Ishikawa (cell line): ENCODE results near the gene ZSCAN16.

Experiments
- CEBPB ChIP-seq: IDR thresholded peaks from 2 replicates; pipeline ENCODE4 v1.6.1; 2012
- CREB1 ChIP-seq: IDR thresholded peaks from 2 replicates; pipeline ENCODE4 v1.6.1; 2012; ENCODE audit warnings: low read depth
- EGR1 ChIP-seq: IDR thresholded peaks from 2 replicates; pipeline ENCODE4 v1.6.1; 2012
- EP300 ChIP-seq: IDR thresholded peaks from 2 replicates; pipeline ENCODE4 v1.6.1; 2012; ENCODE audit warnings: borderline replicate concordance
- FOXM1 ChIP-seq: IDR thresholded peaks from 2 replicates; pipeline ENCODE4 v1.6.1; 2012; ENCODE audit warnings: low read depth, borderline replicate concordance
- MAX ChIP-seq: IDR thresholded peaks from 2 replicates; pipeline ENCODE4 v1.6.1; 2012
- NFIC ChIP-seq: IDR thresholded peaks from 2 replicates; pipeline ENCODE4 v1.6.1; 2012
- RAD21 ChIP-seq: IDR thresholded peaks from 2 replicates; pipeline ENCODE4 v1.6.1; 2012; ENCODE audit warnings: low read depth
- REST ChIP-seq: IDR thresholded peaks from 2 replicates; pipeline ENCODE4 v1.6.1; 2012; ENCODE audit warnings: low read depth, mild to moderate bottlenecking
- TAF1 ChIP-seq: IDR thresholded peaks from 2 replicates; pipeline ENCODE4 v1.6.1; 2012; ENCODE audit warnings: low read depth, mild to moderate bottlenecking
- TCF12 ChIP-seq: IDR thresholded peaks from 2 replicates; pipeline ENCODE4 v1.6.1; 2012; ENCODE audit warnings: low read depth
- TEAD4 ChIP-seq: IDR thresholded peaks from 2 replicates; pipeline ENCODE4 v1.6.1; 2012
- USF1 ChIP-seq: IDR thresholded peaks from 2 replicates; pipeline ENCODE4 v1.6.1; 2012
- YY1 ChIP-seq: IDR thresholded peaks from 2 replicates; pipeline ENCODE4 v1.6.1; 2012; ENCODE audit warnings: low read depth
- ZBTB7A ChIP-seq: IDR thresholded peaks from 2 replicates; pipeline ENCODE4 v1.6.1; 2012; ENCODE audit warnings: low read depth

The ZSCAN16 gene

GRCh38 chr6:28135393-28135792, 11.0 kb downstream of the ZSCAN16 start:
- TF ChIP-seq REST = no peak
- TF ChIP-seq MAX = no peak
- no peak for TF ChIP-seq USF1
- no peak for TF ChIP-seq RAD21
- TF ChIP-seq CEBPB = no peak
- no peak for TF ChIP-seq TCF12
- TF ChIP-seq TEAD4 = no peak
- no peak for TF ChIP-seq ZBTB7A
- no peak for TF ChIP-seq EP300
- TF ChIP-seq FOXM1 = no peak
- no peak for TF ChIP-seq TAF1
- TF ChIP-seq EGR1 = no peak
- TF ChIP-seq CREB1 = no peak
- no peak for TF ChIP-seq YY1

GRCh38 chr6:28136585-28137504, 12.4 kb downstream of the ZSCAN16 start:
- peak; percentile 69; the same call in 1 of the 2 replicates for TF ChIP-seq FOXM1
- TF ChIP-seq CREB1 = peak; percentile 37; the same call in 1 of the 2 replicates
- peak; percentile 96 for TF ChIP-seq TAF1
- TF ChIP-seq USF1 = no peak
- TF ChIP-seq YY1 = no peak
- TF ChIP-seq EGR1 = 0 out of 2 replicates have a peak, but pooled peaks have one; percentile 24
- peak; percentile 71 for TF ChIP-seq MAX
- peak; percentile 49; the same call in 1 of the 2 replicates for TF ChIP-seq EP300
- 0 out of 2 replicates have a peak, but pooled peaks have one; percentile 7 for TF ChIP-seq RAD21
- TF ChIP-seq CEBPB = no peak
- TF ChIP-seq TEAD4 = peak; percentile 48
- TF ChIP-seq ZBTB7A = peak; percentile 94
- no peak for TF ChIP-seq REST
- TF ChIP-seq TCF12 = peak; percentile 85
- TF ChIP-seq NFIC = peak; percentile 92

- TF ChIP-seq CREB1 (no peak), TCF12 (no peak), FOXM1 (no peak), CEBPB (no peak), MAX (no peak), NFIC (no peak), EP300 (no peak), ZBTB7A (no peak), RAD21 (no peak), YY1 (no peak), TEAD4 (no peak)
These were observed 13.1 kb downstream of the ZSCAN16 start for GRCh38 chr6:28137505-28137981.

GRCh38 chr6:28139860-28140543, 15.6 kb downstream of the ZSCAN16 start:
- no peak for TF ChIP-seq EGR1
- no peak for TF ChIP-seq REST
- TF ChIP-seq YY1 = no peak
- TF ChIP-seq CREB1 = no peak
- no peak for TF ChIP-seq RAD21
- no peak for TF ChIP-seq ZBTB7A
